ES-I3 (cell line): Measurements from ENCODE around the gene F9.
"Not testable (repeated sequence)": the region's sequence is repeated elsewhere in the genome, so short reads cannot be mapped to it uniquely, and the experiment has no call there.

Source experiments
- H3K36me3 ChIP-seq: 2 replicates; pipeline ENCODE4 v1.6.1; 2013; ENCODE audit warnings: mild to moderate bottlenecking, low read length, control low read depth, moderate library complexity; ENCODE audit not compliant: insufficient read depth
- H3K4me1 ChIP-seq: 2 replicates; pipeline ENCODE4 v1.6.1; 2013; ENCODE audit warnings: mild to moderate bottlenecking, control low read depth, low read length; ENCODE audit not compliant: insufficient read depth
- H3K9ac ChIP-seq: 2 replicates; pipeline ENCODE4 v1.6.1; 2013; ENCODE audit warnings: low read depth, mild to moderate bottlenecking, low read length, moderate library complexity
- H3K9me3 ChIP-seq: 2 replicates; pipeline ENCODE4 v1.6.1; 2013; ENCODE audit warnings: mild to moderate bottlenecking, low read length, moderate library complexity; ENCODE audit not compliant: control insufficient read depth, insufficient read depth

The F9 gene

DNA sequence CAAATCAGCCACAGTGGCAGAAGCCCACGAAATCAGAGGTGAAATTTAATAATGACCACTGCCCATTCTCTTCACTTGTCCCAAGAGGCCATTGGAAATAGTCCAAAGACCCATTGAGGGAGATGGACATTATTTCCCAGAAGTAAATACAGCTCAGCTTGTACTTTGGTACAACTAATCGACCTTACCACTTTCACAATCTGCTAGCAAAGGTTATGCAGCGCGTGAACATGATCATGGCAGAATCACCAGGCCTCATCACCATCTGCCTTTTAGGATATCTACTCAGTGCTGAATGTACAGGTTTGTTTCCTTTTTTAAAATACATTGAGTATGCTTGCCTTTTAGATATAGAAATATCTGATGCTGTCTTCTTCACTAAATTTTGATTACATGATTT is at the start of gene F9:
TSS of gene F9 (plus strand) at position 190 of the 400 bp plus-strand sequence. CDS start at position 216, 26 bp downstream.
- H3K9ac ChIP-seq, result no peak within 1 kb of the TSS
- no peaks in the 10 kb centered on the region for H3K9me3 ChIP-seq
- no peaks in the 10 kb centered on the region for H3K36me3 ChIP-seq
- H3K4me1 ChIP-seq, result no peaks in the 10 kb centered on the region

DNA sequence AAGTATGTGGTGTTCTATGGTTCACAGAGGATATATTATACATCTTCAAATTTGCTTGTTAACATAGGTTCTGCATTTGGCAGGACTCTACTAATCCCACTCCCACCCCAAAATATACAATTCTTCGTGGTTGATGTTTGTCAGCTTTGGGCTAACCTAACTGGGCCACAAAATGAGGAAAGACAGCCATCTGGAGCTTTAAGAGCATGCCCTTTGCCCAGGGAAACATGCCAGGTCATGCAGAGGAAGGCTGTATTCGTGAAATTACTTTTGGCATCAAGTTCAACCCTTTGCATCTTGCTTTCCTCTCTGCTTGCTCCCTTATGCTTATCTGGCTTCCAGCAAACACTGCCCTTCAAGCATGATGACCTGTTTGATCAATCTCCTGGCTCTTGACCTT is 46.8 kb upstream of the F9 start:
- Histone ChIP-seq H3K36me3 (no peaks in the 10 kb centered on the region), H3K9me3 (no peaks in the 10 kb centered on the region), H3K9ac (no peak overlapping the region), H3K4me1 (no peaks in the 10 kb centered on the region)

DNA sequence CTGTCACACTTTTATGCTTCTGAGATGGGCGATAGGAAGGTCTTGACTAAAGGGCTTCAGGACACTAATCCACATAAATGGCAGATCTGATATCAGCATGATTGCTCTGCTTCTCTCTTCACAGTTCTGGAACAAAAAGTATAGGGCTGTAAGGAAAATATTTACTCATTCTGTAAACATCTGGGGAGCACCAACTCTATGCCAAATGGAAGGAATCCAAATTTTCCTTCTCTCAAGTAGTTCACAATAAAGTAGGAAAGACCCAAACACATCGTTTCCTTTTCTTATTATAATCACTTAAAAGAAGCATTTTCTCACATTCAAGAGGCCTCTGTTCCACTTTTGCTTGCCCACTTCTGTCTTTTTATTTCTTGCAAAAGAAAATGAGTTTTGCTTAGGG is 45.9 kb upstream of the F9 start:
- Histone ChIP-seq H3K9ac (no peak overlapping the region), H3K9me3 (no peaks in the 10 kb centered on the region), H3K4me1 (no peaks in the 10 kb centered on the region), H3K36me3 (no peaks in the 10 kb centered on the region)

DNA sequence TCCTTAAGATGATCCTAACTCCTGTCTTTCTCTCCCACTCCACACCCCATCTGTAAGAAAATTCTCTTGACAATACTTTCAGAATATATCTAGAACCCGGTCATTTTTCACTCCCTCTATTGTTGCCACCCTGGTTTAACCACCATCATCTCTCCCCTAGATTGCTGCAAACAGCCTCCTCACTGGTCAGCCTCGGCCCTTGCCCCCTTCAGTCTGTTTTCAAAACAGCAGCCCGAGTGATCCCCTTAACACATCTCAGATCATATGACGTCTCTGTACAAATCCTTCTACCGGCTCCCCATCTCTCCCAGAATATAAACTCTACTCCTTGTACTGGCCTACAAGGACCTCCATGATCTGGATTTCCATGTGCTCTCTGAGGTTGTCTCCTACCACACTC is 35.2 kb upstream of the F9 start:
- Histone ChIP-seq H3K36me3 (no peaks in the 10 kb centered on the region), H3K9ac (no peak overlapping the region), H3K4me1 (no peaks in the 10 kb centered on the region), H3K9me3 (no peaks in the 10 kb centered on the region)

DNA sequence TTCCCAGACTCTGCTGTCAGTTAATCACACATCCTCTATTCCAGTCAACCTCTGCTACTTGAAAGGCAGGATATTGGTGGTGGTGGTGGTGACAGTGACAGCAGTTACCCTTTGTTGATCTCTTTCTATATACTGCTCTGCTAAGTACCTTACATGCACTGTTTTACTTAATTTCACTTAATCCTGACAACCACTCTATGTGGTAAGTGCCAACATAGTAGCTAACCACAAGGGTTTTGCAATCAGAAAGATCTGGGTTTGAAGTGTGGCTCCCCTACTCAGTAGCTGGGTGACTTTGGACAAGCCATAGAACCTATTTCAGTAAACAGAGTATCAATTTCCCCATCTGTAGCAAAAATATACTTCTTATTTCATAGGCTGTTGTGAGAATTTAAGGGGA is 24.2 kb upstream of the F9 start:
- Histone ChIP-seq H3K36me3 (no peaks in the 10 kb centered on the region), H3K4me1 (no peaks in the 10 kb centered on the region), H3K9me3 (no peaks in the 10 kb centered on the region), H3K9ac (no peak overlapping the region)

DNA sequence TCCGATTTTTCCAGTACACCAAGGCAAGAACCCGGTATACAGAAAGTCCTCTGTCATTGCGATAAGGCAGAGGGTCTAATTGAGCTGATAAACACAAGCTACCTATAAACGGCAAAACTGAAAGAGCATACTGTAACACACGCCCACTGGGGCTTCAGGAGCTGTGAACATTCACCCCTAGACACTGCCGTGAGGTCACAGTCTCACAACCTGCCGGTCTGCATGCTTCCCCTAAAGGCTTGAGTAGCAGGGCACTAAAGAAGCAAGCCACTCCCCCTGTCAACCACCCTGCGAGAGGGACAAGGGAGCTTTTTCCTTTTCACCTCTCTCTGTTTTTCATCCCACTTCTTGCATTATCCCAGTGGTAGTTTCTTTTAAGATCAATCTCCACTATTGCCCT is 22.4 kb upstream of the F9 start:
- H3K36me3 ChIP-seq, result no peaks in the 10 kb centered on the region
- no peaks in the 10 kb centered on the region for H3K9me3 ChIP-seq
- H3K9ac ChIP-seq, result no peak overlapping the region
- no peaks in the 10 kb centered on the region for H3K4me1 ChIP-seq

DNA sequence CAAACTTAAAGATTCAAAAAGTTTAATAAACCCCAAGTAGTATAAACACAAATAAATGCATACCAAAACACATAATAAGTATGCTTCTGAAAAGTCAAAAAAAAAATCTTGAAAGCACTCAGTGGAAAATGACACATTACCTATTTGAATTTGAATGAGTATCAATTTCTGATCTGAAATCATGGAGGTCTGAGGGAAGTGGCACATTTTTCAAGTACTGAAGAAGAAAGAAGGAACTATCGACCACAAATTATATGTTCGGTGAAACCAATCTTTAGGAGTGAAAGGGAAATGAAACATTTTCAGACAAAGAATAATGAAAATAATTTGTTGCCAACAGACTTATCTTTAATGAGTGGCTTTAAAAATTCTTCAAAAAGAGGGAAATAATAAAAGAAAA is 12.1 kb upstream of the F9 start:
- Histone ChIP-seq H3K9ac (no peak overlapping the region), H3K4me1 (no peaks in the 10 kb centered on the region), H3K9me3 (no peaks in the 10 kb centered on the region), H3K36me3 (no peaks in the 10 kb centered on the region)

DNA sequence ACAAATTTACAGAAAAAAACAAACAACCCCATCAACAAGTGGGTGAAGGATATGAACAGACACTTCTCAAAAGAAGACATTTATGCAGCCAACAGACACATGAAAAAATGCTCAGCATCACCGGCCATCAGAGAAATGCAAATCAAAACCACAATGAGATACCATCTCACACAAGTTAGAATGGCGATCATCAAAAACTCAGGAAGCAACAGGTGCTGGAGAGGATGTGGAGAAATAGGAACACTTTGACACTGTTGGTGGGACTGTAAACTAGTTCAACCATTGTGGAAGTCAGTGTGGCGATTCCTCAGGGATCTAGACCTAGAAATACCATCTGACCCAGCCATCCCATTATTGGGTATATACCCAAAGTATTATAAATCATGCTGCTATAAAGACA is 1.7 kb upstream of the F9 start:
- not testable (repeated sequence) for H3K36me3 ChIP-seq, H3K9me3 ChIP-seq, H3K9ac ChIP-seq, H3K4me1 ChIP-seq

DNA sequence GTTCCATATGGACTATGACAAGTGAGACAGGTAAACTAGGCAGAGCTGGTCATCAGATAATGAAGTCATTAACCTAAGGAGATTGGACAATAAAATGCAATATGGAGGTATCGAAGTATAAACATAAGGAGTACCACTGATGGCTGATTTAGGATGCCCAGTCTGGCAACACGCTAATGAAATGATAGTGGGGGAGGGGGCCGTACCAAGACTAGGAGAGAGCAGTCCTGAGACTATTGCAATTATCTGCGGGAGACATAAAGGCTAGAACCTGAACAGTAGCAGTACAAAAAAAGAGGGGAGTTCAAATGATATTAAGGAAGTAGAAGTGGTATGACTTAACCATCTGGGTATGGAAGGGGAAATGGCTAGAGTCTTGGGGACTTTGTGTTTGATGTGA is 2.3 kb downstream of the F9 start:
- Histone ChIP-seq H3K9ac (no peak overlapping the region), H3K4me1 (no peaks in the 10 kb centered on the region), H3K36me3 (no peaks in the 10 kb centered on the region), H3K9me3 (no peaks in the 10 kb centered on the region)

DNA sequence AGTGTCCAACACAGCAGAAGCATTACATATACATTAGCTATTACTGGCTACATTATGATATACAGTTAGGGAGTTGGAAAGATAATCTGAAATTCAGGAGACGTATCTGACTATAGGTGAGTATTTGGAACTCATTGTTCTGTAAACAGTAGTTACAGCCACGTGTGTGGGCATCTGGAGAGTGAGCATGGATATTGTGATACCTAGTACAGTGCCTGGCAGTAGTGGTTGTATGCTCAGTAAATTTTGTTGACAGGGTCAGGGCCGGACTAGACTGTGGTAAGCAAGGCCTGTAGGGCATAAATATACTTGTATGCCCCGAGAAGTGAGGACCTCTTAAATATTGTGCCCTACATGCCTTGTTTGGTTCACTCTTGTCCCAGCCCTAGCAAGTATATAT is 2.9 kb downstream of the F9 start:
- H3K36me3 ChIP-seq, result no peaks in the 10 kb centered on the region
- no peaks in the 10 kb centered on the region for H3K9me3 ChIP-seq
- no peak overlapping the region for H3K9ac ChIP-seq
- H3K4me1 ChIP-seq, result no peaks in the 10 kb centered on the region

DNA sequence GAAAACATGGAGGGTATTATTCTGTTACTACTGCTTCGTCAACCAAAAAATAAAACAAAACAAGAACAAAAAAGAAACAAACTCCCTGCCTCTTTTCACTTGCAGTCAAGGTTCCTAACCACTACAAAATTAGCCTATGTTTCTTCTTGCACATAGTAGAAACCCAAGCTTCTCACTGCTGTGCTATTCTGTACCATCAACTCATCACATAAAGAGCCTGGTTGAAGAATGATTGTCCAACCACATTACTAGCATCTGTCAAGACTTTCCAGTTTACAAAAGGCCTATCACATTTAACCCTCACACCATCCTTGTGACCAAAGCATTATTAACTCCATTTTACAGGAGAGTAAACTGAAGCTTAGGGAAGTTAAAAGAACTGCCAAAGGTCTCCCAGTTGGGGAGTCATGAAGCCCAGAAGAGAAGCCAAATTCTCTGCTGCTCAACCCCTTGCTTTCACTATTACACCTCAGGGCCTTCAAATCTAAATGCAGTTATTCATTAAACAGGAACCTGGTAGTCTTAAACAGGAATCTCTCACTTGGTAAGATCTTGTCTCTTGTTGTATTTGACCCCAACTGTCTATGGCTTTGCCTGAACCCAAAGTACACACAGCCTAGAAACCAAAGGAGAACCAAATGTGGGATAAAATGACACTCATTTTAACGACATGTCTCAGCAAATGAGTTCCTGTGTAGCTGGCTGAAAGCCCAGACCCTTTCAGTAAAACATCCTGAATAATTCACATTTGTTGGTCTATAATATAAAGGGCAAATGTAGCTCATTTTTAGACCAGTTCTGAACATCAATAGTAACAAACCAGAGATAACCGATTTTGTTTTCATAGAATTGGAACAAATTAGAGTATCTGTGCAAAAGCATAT is 8.6 kb downstream of the F9 start:
- Histone ChIP-seq H3K9me3 (no peaks in the 10 kb centered on the region), H3K9ac (no peak overlapping the region), H3K36me3 (no peaks in the 10 kb centered on the region), H3K4me1 (no peaks in the 10 kb centered on the region)

DNA sequence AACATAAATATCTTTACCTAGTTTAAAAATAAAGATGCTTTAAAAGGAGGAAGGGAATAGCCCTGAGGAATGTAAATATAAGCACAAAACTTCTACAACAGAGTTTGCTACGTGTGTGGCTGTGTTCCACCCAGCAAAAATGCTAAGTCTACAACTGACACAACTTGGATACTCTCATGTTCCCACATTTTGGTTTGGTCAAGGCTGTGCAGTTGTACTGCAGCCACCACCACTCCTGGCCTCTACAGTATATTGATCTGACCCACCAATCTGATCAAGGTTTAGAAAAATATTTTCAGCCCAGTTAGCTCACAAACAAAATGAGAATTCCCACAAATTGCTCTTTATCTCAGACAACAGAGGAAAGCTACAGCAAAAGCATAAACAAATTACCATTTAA is 12.1 kb downstream of the F9 start:
- H3K9me3 ChIP-seq, result no peaks in the 10 kb centered on the region
- no peaks in the 10 kb centered on the region for H3K36me3 ChIP-seq
- H3K9ac ChIP-seq, result no peak overlapping the region
- no peaks in the 10 kb centered on the region for H3K4me1 ChIP-seq

DNA sequence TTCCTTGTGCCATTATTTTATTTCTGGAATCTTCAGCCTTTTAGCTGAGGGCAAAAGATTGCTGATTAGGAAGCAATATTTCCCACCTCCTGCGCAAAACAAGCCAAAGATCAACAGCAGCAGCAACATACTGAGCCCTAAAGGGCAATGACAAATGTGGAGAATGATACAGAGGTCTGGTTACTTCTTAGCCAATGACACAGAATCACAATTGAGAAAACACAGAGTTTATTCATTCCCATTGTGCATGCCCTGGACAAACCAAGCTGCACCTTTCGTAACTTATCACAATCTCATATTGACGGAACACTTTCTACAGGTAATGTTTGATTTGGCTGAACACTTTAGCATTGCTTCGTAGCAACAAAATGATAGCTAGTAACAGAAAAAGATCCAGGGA is 13.4 kb downstream of the F9 start:
- Histone ChIP-seq H3K9me3 (no peaks in the 10 kb centered on the region), H3K9ac (no peak overlapping the region), H3K36me3 (no peaks in the 10 kb centered on the region), H3K4me1 (no peaks in the 10 kb centered on the region)

DNA sequence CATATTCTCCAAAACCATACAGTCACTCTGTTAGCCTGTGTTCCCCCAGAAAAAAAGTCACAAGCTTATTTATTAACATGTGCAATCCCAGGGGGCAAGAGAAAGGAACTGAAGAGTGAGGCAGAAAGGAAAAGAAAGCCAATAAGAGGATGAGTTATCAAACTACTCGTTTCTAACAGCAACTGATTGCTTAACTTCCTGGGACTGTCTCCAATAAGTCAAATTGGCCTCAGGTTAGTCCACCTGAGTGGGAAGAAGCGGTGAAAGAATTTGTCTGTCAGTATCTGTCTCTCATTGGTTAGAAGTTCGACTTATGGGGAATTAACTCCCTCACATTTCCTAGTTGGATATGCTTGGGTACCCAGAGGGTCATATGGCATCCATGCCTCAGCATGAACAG is 14.1 kb downstream of the F9 start:
- H3K9ac ChIP-seq, result no peak overlapping the region
- no peaks in the 10 kb centered on the region for H3K4me1 ChIP-seq
- no peaks in the 10 kb centered on the region for H3K9me3 ChIP-seq
- no peaks in the 10 kb centered on the region for H3K36me3 ChIP-seq

DNA sequence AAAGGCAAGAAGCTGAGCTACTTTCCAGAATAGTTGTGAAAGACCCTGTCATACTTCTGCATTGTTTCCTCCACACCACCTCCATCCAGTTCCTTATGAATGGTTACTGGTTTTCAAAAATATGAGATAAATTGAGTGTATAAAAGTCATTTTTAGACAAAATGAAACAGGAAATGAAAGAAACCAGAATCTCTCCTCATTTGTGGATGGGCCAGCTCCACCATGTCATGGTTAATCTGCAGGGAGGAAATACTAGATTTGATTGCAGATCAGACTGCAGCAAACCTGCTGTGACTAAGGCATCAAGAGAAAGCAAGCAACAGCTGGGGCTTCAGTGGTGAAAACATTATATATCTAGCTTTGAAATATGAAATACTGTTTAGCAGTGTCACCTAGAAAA is 23.8 kb downstream of the F9 start:
- Histone ChIP-seq H3K36me3 (no peaks in the 10 kb centered on the region), H3K9me3 (no peaks in the 10 kb centered on the region), H3K4me1 (no peaks in the 10 kb centered on the region), H3K9ac (no peak overlapping the region)
